ENCODE measurements around the gene MT1E.

MT1E gene

DNA sequence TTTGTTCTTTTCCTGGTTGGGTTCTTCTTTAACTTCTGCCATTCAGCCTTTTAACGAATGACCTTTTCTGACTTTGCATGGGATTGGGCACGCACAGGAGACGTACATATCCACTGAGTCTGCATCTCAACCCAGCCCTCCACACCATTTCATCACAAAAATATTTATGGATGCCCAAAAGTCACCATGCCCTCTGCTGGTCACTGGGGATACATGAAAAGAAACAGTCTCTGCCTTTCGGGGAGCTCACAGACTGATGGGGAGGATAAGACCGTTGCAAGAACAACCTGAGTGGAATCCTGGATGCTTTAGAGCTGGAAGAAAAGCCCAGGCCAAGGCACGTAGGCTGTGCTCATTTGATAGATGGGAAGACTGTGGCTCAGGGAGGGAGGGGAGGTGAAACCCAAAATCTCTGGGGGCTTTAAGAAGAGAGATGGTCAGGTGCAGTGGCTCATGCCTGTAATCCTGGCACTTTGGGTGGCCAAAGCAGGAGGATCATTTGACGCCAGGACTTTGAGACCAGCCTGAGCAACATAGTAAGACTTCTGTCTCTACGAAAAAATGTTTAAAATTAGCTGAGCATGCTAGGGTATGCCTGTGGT lies 25.1 kb upstream of the MT1E start:
- H3K4me3 ChIP-seq (ENCODE audit: low read depth, low read length) = no peak overlapping the region
- DNase-seq (ENCODE audit: low read depth) = no peak
- peak; percentile 82 for TF ChIP-seq CTCF (IDR thresholded peaks at IDR 0.05; ENCODE audit: control insufficient read depth, extremely low read depth, insufficient read depth)

DNA sequence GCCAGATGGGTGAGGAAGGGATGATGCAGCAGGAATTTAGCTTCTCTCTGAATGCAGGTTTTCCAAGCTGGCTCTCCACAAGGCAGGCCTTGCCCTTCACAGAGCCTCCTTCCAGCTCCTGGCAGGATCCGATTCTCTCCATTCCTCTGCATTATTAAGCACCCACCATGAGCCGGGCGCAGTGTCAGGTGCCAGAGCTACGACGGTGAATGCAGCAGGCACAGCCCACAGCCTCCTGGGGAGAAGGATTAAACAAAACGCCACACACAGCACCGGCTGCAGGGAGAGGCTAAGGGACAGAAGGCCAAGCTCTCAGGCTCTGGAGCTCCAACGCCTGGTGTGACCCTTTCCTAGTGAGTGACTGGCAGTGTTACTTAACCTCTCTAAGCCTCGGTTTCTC lies 24.3 kb upstream of the MT1E start:
- no peak for DNase-seq (ENCODE audit: low read depth)
- H3K4me3 ChIP-seq (ENCODE audit: low read depth, low read length) = no peak overlapping the region
- no peak for TF ChIP-seq CTCF (IDR thresholded peaks at IDR 0.05; ENCODE audit: control insufficient read depth, extremely low read depth, insufficient read depth)

GRCh38 chr16:56603589-56603988 lies 22.0 kb upstream of the MT1E start:
- TF ChIP-seq CTCF (IDR thresholded peaks at IDR 0.05; ENCODE audit: control insufficient read depth, extremely low read depth, insufficient read depth) = peak; percentile 70
- no peak overlapping the region for H3K4me3 ChIP-seq (ENCODE audit: low read depth, low read length)
- DNase-seq (ENCODE audit: low read depth) = no peak

GRCh38 chr16:56604966-56605365 lies 20.6 kb upstream of the MT1E start:
- TF ChIP-seq CTCF (IDR thresholded peaks at IDR 0.05; ENCODE audit: control insufficient read depth, extremely low read depth, insufficient read depth) = no peak
- no peak overlapping the region for H3K4me3 ChIP-seq (ENCODE audit: low read depth, low read length)
- no peak for DNase-seq (ENCODE audit: low read depth)

DNA sequence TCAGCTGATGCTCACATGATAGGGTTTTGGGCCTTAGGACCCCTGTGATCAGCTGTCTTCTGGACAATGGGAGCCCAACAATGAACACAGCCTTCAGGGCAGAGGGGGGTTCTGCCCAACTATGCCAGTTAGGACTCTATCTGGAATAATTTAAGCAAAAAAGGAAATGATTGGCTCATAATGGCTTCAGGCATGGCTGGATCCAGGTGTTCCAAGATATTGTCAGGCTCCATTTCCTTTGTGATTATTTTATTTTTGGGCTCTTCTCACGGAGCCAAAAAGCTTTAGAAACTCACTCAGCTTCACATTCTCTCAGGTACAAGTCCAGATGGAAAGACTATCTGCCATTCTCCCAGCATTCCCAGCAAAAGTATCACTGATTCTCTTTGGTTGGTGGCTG lies 20.1 kb upstream of the MT1E start:
- H3K4me3 ChIP-seq (ENCODE audit: low read depth, low read length) = no peak overlapping the region
- TF ChIP-seq CTCF (IDR thresholded peaks at IDR 0.05; ENCODE audit: control insufficient read depth, extremely low read depth, insufficient read depth) = no peak
- no peak for DNase-seq (ENCODE audit: low read depth)

- no peak for DNase-seq (ENCODE audit: low read depth)
- TF ChIP-seq CTCF (IDR thresholded peaks at IDR 0.05; ENCODE audit: control insufficient read depth, extremely low read depth, insufficient read depth) = no peak
- no peak overlapping the region for H3K4me3 ChIP-seq (ENCODE audit: low read depth, low read length)
These were observed 19.5 kb upstream of the MT1E start for GRCh38 chr16:56606071-56606475.

DNA sequence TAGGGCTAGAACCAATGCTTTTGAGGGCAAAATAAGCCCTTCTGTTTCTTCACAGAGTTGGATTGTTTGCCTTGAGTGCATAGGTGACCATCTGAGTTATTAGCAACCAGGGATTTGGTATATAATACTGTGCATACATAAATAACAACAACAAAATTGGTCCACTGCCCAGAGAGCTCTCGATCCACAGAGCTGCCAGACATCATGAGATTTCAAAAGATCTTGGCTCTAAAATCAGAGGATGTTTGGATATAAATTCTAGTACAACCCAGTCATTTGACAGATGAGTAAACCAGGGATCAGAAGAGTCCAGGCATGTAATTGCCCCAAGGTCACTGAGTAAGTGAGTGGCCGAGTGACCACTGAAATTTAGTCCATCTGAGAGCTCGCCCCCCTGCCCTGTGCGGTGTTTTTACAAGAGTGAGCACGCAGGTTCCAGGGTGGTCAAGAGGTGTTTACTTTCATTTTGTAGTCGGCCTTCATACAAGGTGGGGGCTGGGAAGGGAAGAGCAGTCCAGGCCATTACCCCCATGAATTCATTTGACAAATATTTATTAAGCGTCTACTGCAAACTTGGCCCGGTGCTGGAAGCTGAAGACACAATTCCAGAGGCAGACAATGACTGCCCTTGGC lies 19.0 kb upstream of the MT1E start:
- H3K4me3 ChIP-seq (ENCODE audit: low read depth, low read length) = no peak overlapping the region
- peak; percentile 58 for DNase-seq (ENCODE audit: low read depth)
- TF ChIP-seq CTCF (IDR thresholded peaks at IDR 0.05; ENCODE audit: control insufficient read depth, extremely low read depth, insufficient read depth) = no peak

All from LNCaP clone FGC (cell line).